ENCODE data around the gene CMSS1. TPM values are rescaled to one million over a fixed set of nuclear protein-coding genes. Genes with fewer than 3 reads are reported as not detected.

CMSS1 gene
- total RNA-seq, 5 donors from 2014 or later (not counting 1 experiment from before 2014, with no cell fraction given) = 16.2 to 22.0 (median 18.3) TPM

DNA sequence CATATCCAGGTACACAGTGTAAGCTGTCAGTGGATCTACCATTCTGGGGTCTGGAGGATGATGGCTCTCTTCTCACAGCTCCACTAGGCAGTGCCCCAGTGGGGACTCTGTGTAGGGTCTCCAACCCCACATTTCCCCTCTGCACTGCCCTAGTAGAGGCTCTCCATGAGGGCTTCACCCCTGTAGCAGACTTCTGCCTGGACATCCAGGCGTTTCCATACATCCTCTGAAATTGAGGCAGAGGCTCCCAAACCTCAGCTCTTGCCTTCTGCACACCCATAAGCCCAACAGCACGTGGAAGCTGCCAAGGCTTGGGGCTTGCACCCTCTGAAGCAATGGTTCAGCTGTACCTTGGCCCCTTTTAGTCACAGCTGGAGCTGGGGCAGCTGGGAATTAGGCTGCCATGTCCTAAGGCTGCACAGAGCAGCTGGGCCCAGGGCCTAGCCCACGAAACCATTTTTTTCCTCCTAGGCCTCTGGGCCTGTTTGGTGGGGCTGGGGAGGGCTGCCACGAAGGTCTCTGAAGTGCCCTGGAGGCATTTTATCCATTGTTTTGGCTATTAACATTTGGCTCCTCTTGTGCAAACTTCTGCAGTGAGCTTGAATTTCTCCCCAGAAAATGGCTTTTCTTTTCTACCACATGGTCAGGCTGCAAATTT lies 362.2 kb downstream of the CMSS1 start:
- H3K4me1 ChIP-seq (ENCODE audit: control insufficient read depth in 1 of 2, extremely low read depth in 1 of 2, insufficient read depth in 2 of 2, low read length in 2 of 2) = no peaks in the 10 kb centered on the region
- H3K36me3 ChIP-seq (ENCODE audit: control insufficient read depth in 2 of 2, extremely low read depth in 1 of 2, insufficient read depth in 1 of 2, low read length in 1 of 2) = peaks cover 0 to 3% of the 10 kb centered on the region in 2 donors
- no peak overlapping the region for H3K27ac ChIP-seq (ENCODE audit: low read length)
- H3K9me3 Mint-ChIP-seq = peaks cover 11 to 21% (median 16%) of the 10 kb centered on the region in 3 donors
- WGBS (ENCODE audit: insufficient coverage) = 80% methylated on average over 4 of the region's 4 CpGs
- ATAC-seq (replicated peaks in 1 of 4) (no peak), DNase-seq (no peak)
- peaks cover 61% of the 10 kb centered on the region for H3K36me3 Mint-ChIP-seq
- POLR2A ChIA-PET = no interaction called here
- H3K4me3 Mint-ChIP-seq = no peak overlapping the region
- no peak overlapping the region for H3K27ac Mint-ChIP-seq
- CTCF ChIA-PET = no interaction called here
- H3K27me3 ChIP-seq (replicated peaks in 1 of 2; ENCODE audit: control insufficient read depth in 2 of 2, extremely low read depth in 1 of 2, insufficient read depth in 2 of 2, low read length in 1 of 2) = no peaks in the 10 kb centered on the region
- no peak overlapping the region for H3K4me3 ChIP-seq (ENCODE audit: control insufficient read depth in 1 of 2, extremely low read depth in 1 of 2, low read length in 1 of 2)
- H3K4me1 Mint-ChIP-seq = no peaks in the 10 kb centered on the region
- H3K27me3 Mint-ChIP-seq = no peaks in the 10 kb centered on the region
- no peaks in the 10 kb centered on the region for H3K9me3 ChIP-seq

DNA sequence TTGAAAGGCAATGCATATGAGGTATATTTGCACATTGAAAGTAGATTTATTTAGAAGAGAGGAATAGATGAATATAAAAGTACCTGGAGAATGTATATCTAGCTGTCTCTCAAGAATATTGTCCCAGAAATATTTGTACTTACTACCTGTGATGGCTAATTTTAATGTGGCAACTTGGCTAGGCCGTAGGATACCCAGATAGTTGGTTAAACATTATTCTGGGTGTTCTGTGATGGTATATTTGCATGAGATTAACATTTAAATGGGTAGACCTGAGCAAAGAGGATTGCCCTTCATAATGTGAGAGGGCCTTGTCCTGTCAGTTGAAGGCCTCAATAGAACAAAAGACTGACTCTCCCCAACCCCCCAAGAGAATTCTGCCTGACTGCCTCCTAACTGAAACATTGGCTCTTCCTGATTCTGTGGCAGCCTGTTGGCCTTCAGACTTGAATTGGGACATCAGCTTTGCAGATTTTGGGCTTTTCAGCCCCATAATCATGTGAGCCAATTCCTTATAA lies 366.0 kb downstream of the CMSS1 start:
- Histone ChIP-seq H3K36me3 (ENCODE audit: control insufficient read depth in 2 of 2, extremely low read depth in 1 of 2, insufficient read depth in 1 of 2, low read length in 1 of 2) (no peaks in the 10 kb centered on the region), H3K4me3 (ENCODE audit: control insufficient read depth in 1 of 2, extremely low read depth in 1 of 2, low read length in 1 of 2) (no peak overlapping the region), H3K27ac (ENCODE audit: low read length) (no peak overlapping the region), H3K4me1 (ENCODE audit: control insufficient read depth in 1 of 2, extremely low read depth in 1 of 2, insufficient read depth in 2 of 2, low read length in 2 of 2) (no peaks in the 10 kb centered on the region), H3K9me3 (no peaks in the 10 kb centered on the region), H3K27me3 (replicated peaks in 1 of 2; ENCODE audit: control insufficient read depth in 2 of 2, extremely low read depth in 1 of 2, insufficient read depth in 2 of 2, low read length in 1 of 2) (no peaks in the 10 kb centered on the region)
- Mint-ChIP-seq H3K9me3 (peaks cover 6 to 15% (median 10%) of the 10 kb centered on the region in 3 donors), H3K4me1 (no peaks in the 10 kb centered on the region), H3K27ac (no peak overlapping the region), H3K36me3 (peaks cover 27% of the 10 kb centered on the region), H3K27me3 (peaks cover 0 to 9% of the 10 kb centered on the region in 2 donors), H3K4me3 (no peak overlapping the region)
- CTCF ChIA-PET = no interaction called here
- DNase-seq (no peak), ATAC-seq (replicated peaks in 1 of 4) (no peak)
- WGBS (ENCODE audit: insufficient coverage) = no CpG with 5 or more reads among the region's 1 CpG
- POLR2A ChIA-PET = no interaction called here

DNA sequence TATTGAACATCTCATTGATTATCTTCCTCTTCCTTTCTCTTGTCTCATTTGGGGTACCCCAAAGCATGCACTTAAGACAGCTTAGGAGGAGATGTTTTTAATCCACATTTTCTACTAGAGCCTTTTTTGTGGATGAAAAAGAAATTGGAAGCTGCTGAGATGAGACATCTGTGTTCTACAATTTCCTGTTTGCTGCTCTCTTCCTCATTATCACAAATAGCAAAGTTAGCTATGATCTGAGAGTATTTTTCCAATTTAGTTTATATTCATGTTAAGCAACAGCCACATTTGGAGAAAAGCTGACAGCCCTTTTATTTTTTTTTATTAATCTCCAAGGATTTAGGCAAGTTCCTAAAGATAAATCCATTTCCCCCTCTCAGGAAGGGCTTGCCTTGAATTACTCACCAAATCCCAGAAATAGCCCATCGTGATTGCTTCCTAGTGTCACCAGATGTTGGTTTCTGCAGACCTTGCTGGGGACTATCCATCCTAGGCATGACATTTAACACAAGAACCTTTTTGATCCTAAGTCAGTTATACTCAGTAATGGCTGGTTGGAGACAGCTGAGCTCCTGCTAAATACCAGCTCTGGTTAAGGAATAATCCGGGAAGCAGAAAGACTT lies 367.4 kb downstream of the CMSS1 start:
- 80% methylated on average over 1 of the region's 2 CpGs for WGBS (ENCODE audit: insufficient coverage)
- no peaks in the 10 kb centered on the region for H3K36me3 ChIP-seq (ENCODE audit: control insufficient read depth in 2 of 2, extremely low read depth in 1 of 2, insufficient read depth in 1 of 2, low read length in 1 of 2)
- DNase-seq (no peak), ATAC-seq (replicated peaks in 1 of 4) (no peak)
- no peaks in the 10 kb centered on the region for H3K9me3 ChIP-seq
- no peaks in the 10 kb centered on the region for H3K27me3 ChIP-seq (replicated peaks in 1 of 2; ENCODE audit: control insufficient read depth in 2 of 2, extremely low read depth in 1 of 2, insufficient read depth in 2 of 2, low read length in 1 of 2)
- Mint-ChIP-seq H3K27ac (no peak overlapping the region), H3K27me3 (peaks cover 4 to 9% of the 10 kb centered on the region in 2 donors), H3K36me3 (peaks cover 17% of the 10 kb centered on the region), H3K4me1 (no peaks in the 10 kb centered on the region), H3K9me3 (peaks cover 0 to 9% (median 4%) of the 10 kb centered on the region in 3 donors), H3K4me3 (no peak overlapping the region)
- no peaks in the 10 kb centered on the region for H3K4me1 ChIP-seq (ENCODE audit: control insufficient read depth in 1 of 2, extremely low read depth in 1 of 2, insufficient read depth in 2 of 2, low read length in 2 of 2)
- no peak overlapping the region for H3K4me3 ChIP-seq (ENCODE audit: control insufficient read depth in 1 of 2, extremely low read depth in 1 of 2, low read length in 1 of 2)
- ChIA-PET CTCF (no interaction called here), POLR2A (interaction anchor here in 1 of 2 donors (0.6 kb wide), 1 partner anchor 1493 kb away, joined by 3 read pairs; no protein-coding TSS in a partner anchor)
- H3K27ac ChIP-seq (ENCODE audit: low read length) = no peak overlapping the region

DNA sequence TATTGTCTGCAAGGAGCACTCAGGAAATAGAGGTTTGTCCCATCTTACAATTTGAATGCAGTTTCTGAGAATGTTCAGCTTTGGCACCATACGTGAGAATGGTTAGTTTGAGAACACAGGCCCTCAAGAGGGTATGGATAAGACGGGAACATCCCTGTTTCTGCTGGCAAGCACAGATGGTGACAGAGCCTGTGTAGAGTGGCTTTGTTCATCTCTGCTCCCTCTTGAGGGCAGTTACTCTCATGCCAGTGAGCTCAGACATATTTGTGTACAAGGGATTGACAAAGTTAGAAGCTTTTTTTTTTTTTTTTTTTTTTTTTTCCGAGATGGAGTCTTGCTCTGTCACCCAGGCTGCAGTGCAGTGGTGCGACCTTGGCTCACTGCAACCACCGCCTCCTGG lies 368.2 kb downstream of the CMSS1 start:
- CTCF ChIA-PET = interaction anchor here (0.6 to 0.7 kb wide), 3 partner anchors 21 to 246 kb away, joined by 3 to 5 read pairs (median 4); no protein-coding TSS in a partner anchor
- H3K27ac ChIP-seq (ENCODE audit: low read length) = no peak overlapping the region
- Mint-ChIP-seq H3K36me3 (peaks cover 10% of the 10 kb centered on the region), H3K4me1 (no peaks in the 10 kb centered on the region), H3K27ac (no peak overlapping the region), H3K4me3 (no peak overlapping the region), H3K27me3 (peaks cover 4 to 9% of the 10 kb centered on the region in 2 donors), H3K9me3 (peaks cover 0 to 2% (median 0%) of the 10 kb centered on the region in 3 donors)
- 43% methylated on average over 2 of the region's 5 CpGs for WGBS (ENCODE audit: insufficient coverage)
- no peaks in the 10 kb centered on the region for H3K4me1 ChIP-seq (ENCODE audit: control insufficient read depth in 1 of 2, extremely low read depth in 1 of 2, insufficient read depth in 2 of 2, low read length in 2 of 2)
- no peaks in the 10 kb centered on the region for H3K9me3 ChIP-seq
- H3K36me3 ChIP-seq (ENCODE audit: control insufficient read depth in 2 of 2, extremely low read depth in 1 of 2, insufficient read depth in 1 of 2, low read length in 1 of 2) = no peaks in the 10 kb centered on the region
- H3K4me3 ChIP-seq (ENCODE audit: control insufficient read depth in 1 of 2, extremely low read depth in 1 of 2, low read length in 1 of 2) = no peak overlapping the region
- no peaks in the 10 kb centered on the region for H3K27me3 ChIP-seq (replicated peaks in 1 of 2; ENCODE audit: control insufficient read depth in 2 of 2, extremely low read depth in 1 of 2, insufficient read depth in 2 of 2, low read length in 1 of 2)
- POLR2A ChIA-PET = interaction anchor here in 1 of 2 donors (0.6 kb wide), 1 partner anchor 32 kb away, joined by 5 read pairs; no protein-coding TSS in a partner anchor
- DNase-seq (no peak), ATAC-seq (replicated peaks in 1 of 4) (no peak)

DNA sequence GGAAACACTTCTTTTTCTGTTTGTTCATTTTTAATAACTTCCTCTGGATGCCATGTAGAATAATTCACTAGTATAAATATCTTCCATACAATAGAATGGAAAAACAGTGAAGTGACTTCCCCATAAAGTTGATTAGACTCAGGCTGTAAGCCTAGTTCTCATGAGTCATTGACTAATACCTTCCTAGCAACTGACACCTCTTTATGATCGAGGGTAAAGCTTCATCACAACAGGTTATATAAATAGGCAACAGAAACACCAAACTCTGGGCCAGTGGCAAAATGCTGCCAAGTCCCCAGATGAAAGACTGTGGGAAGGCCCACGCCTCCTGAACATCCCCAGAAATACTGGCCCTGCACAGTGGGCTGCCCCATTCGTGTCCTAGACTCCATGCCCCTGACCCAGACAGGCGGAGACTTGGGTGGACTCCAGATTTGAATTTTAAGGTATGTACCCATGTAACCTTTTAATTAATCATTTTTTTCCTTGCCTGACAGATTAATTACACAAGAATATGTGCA lies 371.8 kb downstream of the CMSS1 start:
- Mint-ChIP-seq H3K9me3 (no peaks in the 10 kb centered on the region), H3K27me3 (peaks cover 4 to 9% of the 10 kb centered on the region in 2 donors), H3K36me3 (no peaks in the 10 kb centered on the region), H3K4me1 (no peaks in the 10 kb centered on the region), H3K27ac (no peak overlapping the region), H3K4me3 (no peak overlapping the region)
- no peak overlapping the region for H3K4me3 ChIP-seq (ENCODE audit: control insufficient read depth in 1 of 2, extremely low read depth in 1 of 2, low read length in 1 of 2)
- H3K9me3 ChIP-seq = no peaks in the 10 kb centered on the region
- ChIA-PET POLR2A (no interaction called here), CTCF (no interaction called here)
- no peaks in the 10 kb centered on the region for H3K27me3 ChIP-seq (replicated peaks in 1 of 2; ENCODE audit: control insufficient read depth in 2 of 2, extremely low read depth in 1 of 2, insufficient read depth in 2 of 2, low read length in 1 of 2)
- H3K27ac ChIP-seq (ENCODE audit: low read length) = no peak overlapping the region
- no peaks in the 10 kb centered on the region for H3K36me3 ChIP-seq (ENCODE audit: control insufficient read depth in 2 of 2, extremely low read depth in 1 of 2, insufficient read depth in 1 of 2, low read length in 1 of 2)
- WGBS (ENCODE audit: insufficient coverage) = 59% methylated on average over 2 of the region's 4 CpGs
- H3K4me1 ChIP-seq (ENCODE audit: control insufficient read depth in 1 of 2, extremely low read depth in 1 of 2, insufficient read depth in 2 of 2, low read length in 2 of 2) = no peaks in the 10 kb centered on the region
- no peak for ATAC-seq (replicated peaks in 1 of 4)
- no peak for DNase-seq

DNA sequence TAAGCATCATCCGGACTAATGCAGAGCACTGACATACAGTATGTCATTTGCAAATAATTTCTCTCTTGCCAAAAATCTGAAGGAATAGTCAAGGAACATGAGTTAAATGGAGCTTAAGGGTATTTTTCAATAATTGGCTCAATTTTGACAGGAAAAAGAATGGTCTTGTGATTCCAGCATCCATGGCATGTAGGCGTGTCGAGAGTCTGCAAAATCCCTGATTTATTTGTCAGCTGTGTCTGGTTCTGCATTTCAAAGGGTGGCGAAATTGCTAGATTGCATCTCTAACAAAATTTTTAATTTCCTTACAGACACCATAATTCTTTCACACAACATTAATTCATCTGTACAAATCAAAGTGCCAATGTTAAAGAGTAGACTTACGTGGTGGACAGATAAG lies 377.7 kb downstream of the CMSS1 start:
- Mint-ChIP-seq H3K9me3 (no peaks in the 10 kb centered on the region), H3K4me1 (no peaks in the 10 kb centered on the region), H3K27ac (no peak overlapping the region), H3K4me3 (no peak overlapping the region), H3K36me3 (no peaks in the 10 kb centered on the region), H3K27me3 (no peaks in the 10 kb centered on the region)
- Histone ChIP-seq H3K9me3 (no peaks in the 10 kb centered on the region), H3K27me3 (replicated peaks in 1 of 2; ENCODE audit: control insufficient read depth in 2 of 2, extremely low read depth in 1 of 2, insufficient read depth in 2 of 2, low read length in 1 of 2) (no peaks in the 10 kb centered on the region), H3K4me1 (ENCODE audit: control insufficient read depth in 1 of 2, extremely low read depth in 1 of 2, insufficient read depth in 2 of 2, low read length in 2 of 2) (no peaks in the 10 kb centered on the region), H3K4me3 (ENCODE audit: control insufficient read depth in 1 of 2, extremely low read depth in 1 of 2, low read length in 1 of 2) (no peak overlapping the region), H3K27ac (ENCODE audit: low read length) (no peak overlapping the region), H3K36me3 (ENCODE audit: control insufficient read depth in 2 of 2, extremely low read depth in 1 of 2, insufficient read depth in 1 of 2, low read length in 1 of 2) (no peaks in the 10 kb centered on the region)
- DNase-seq (no peak), ATAC-seq (replicated peaks in 1 of 4) (no peak)
- no CpG with 5 or more reads among the region's 5 CpGs for WGBS (ENCODE audit: insufficient coverage)
- CTCF ChIA-PET = no interaction called here
- POLR2A ChIA-PET = no interaction called here
